T-helper 22 cell (primary cell): Measurements from ENCODE around the gene GZMM.
A peak's percentile ranks its signal among the peaks of the same experiment; 100 is the strongest.

Experiments used
- DNase-seq: peaks from one replicate; pipeline ENCODE4 v3.0.0-alpha.2; 2020; ENCODE audit warnings: low read depth

GZMM gene

GRCh38 chr19:566844-567243 is 23.0 kb downstream of the GZMM start:
- no peak for DNase-seq

- DNase-seq: no peak
These were observed 23.5 kb downstream of the GZMM start for GRCh38 chr19:567296-567900.

GRCh38 chr19:570251-570686 is 26.4 kb downstream of the GZMM start:
- DNase-seq: no peak

GRCh38 chr19:570937-571565 is 27.2 kb downstream of the GZMM start:
- DNase-seq: peak; percentile 46

GRCh38 chr19:571566-571974 is 27.7 kb downstream of the GZMM start:
- peak; percentile 19 for DNase-seq

GRCh38 chr19:572140-572742 is 28.4 kb downstream of the GZMM start, which contains the start of gene BSG:
BSG (plus strand) TSS chr19:572596; CDS start chr19:572635, 39 bp downstream.
- DNase-seq: peak; percentile 98

GRCh38 chr19:572743-573518 is 29.1 kb downstream of the GZMM start:
- no peak for DNase-seq

GRCh38 chr19:573519-573825 is 29.6 kb downstream of the GZMM start:
- no peak for DNase-seq

GRCh38 chr19:574658-575526 is 31.0 kb downstream of the GZMM start:
- DNase-seq: no peak

GRCh38 chr19:575527-576506 is 32.0 kb downstream of the GZMM start:
- DNase-seq: no peak

- DNase-seq: no peak
These were observed 33.0 kb downstream of the GZMM start for GRCh38 chr19:576768-577438.

- no peak for DNase-seq
These were observed 33.9 kb downstream of the GZMM start for GRCh38 chr19:577439-578392.

GRCh38 chr19:579111-579841 is 35.4 kb downstream of the GZMM start:
- DNase-seq: no peak

GRCh38 chr19:579842-580155 is 35.9 kb downstream of the GZMM start:
- no peak for DNase-seq

- DNase-seq: no peak
These were observed 36.5 kb downstream of the GZMM start for GRCh38 chr19:580274-580835.

GRCh38 chr19:581399-582111 is 37.7 kb downstream of the GZMM start:
- DNase-seq: no peak

GRCh38 chr19:582497-583197 is 38.8 kb downstream of the GZMM start:
- DNase-seq: no peak
